Anterior cingulate cortex (tissue), 58 donors: ENCODE measurements around the gene LPGAT1.
"Not testable (repeated sequence)": the region's sequence is repeated elsewhere in the genome, so short reads cannot be mapped to it uniquely, and the experiment has no call there.

Source experiments
- DNase-seq, 58 donors: peaks; one replicate each; lab custom pipeline; 2025; lab: John Stamatoyannopoulos, UW

Gene LPGAT1

GRCh38 chr1:211737115-211738035 lies 93.2 kb downstream of the LPGAT1 start:
- DNase-seq, result peak in 36 of 58 donors; percentile 9 to 79 (median 49)

DNA sequence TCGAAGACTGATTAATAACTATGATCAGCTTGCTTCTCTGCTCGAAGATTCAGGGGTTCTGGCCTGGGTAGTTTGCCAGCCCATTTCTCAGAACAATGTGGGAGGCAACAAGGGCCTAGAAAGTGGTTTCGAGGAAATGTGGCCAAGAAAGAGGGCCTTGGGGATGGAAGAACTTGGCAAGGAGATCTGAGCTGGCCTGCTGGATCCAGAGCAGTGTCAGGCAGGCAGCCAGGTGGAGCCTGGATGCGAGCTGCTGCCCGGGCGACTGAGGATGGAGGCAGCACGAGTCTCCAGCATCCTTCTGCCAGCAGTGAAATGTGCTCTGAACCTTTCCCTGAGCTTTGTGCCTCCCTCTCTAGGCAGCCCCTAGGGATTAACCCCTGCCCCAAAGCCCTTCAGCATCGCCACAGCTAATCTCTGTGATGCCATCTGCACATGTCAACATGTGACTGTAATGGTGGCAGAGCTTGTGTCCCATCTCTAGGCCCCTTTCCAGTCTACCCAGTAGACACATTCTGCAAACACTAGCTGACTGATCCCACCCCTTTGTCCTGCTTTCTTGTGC lies 94.1 kb downstream of the LPGAT1 start:
- peak in 49 of 58 donors; percentile 16 to 79 (median 59) for DNase-seq

DNA sequence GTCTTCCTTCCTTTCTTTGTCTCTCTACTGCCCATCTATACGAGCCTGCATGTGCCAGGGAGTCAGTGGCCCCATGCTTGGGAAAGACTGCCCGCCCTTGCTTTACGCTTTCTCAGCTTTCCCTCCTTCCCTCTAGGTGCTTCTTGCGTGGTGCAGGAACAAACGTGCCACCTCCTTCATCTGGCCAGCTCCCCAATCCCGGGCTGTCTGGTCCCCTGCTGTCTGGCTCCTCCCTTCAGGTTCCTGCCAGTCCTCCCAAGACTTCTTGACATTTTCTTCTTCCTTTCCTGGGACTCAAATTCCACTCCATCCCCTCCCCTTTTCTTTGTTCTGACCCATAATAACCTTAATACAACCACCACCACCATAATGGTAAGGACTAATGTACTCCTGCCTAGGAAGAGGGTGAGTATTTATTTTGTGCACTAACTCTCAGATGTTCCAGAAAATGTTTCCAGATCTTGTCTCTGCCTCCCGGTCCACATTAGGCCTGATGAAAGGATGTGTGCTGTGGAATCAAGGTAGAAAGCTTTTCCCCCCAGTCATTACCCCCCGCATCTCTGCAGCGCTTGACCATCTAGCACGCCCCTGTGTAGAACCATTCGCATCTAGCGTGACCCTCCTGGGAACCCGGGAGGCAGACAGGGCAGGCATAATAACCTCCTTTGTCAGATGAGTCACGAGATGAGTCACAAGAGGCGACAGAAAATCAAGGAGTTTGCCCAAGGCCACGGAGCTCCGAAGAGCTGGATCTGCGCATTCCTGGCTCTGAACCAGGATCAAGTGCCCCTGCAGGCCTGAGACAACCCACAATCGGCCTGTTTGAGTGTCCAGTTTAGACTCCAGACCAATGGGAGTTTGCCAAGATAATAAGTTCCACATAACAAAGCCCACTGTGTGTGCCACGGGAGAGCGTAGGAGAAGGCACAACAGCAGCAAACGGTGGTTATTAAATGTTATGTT lies 95.1 kb downstream of the LPGAT1 start:
- peak in 46 of 58 donors; percentile 19 to 90 (median 65) for DNase-seq

GRCh38 chr1:211734791-211735190 lies 95.8 kb downstream of the LPGAT1 start:
- DNase-seq, result peak in 1 of 58 donors; percentile 23

DNA sequence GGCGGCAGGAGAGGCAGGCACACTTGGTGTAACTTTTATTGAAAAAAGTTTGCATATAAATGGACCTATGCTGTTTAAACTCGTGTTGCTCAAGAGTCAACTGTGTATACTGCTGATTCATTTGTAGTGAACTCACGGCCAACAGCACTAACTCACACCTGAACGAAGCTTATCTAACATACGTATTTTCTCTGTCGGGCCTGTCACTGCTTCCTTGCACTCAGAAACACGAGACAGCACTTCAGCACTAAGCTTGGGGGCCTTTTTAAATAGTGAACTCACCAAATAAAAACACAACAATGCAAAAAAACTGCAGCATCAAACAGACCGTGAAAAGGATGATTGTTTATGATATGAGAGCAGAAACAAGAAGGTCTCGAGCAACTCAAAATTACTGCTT lies 96.2 kb downstream of the LPGAT1 start:
- no peak for DNase-seq

DNA sequence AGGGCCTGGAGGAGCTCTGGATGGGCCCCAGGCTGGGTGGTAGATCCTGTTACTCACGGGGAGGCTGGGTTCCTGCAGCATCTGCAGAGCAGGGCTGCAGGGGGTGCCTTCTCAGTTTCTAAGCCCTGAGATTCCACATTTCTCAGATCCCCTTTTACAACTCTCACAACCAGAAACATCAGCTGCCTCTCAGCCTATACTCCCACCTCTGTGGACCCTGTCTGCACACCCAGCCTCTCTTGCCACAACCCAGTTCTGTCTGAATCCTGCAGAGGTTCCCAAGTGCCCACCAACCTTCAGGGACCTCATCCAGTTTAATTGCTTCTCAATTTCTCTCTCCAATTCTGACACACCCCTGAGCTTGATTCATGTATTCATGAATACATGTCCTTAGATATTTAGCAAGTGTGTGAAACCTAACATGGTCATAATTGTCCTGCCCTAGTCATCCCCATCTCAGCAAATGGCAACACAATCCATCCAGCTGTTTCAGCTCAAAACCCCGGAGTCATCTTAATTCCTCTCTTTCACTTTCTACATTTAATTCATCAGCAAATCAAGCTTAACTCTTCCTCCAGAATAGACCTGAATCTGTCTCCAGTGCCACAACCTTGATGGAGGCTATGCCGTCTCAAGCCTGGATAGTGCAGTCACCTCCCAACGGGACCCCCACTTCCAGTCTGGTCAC lies 98.1 kb downstream of the LPGAT1 start:
- DNase-seq, result no peak

DNA sequence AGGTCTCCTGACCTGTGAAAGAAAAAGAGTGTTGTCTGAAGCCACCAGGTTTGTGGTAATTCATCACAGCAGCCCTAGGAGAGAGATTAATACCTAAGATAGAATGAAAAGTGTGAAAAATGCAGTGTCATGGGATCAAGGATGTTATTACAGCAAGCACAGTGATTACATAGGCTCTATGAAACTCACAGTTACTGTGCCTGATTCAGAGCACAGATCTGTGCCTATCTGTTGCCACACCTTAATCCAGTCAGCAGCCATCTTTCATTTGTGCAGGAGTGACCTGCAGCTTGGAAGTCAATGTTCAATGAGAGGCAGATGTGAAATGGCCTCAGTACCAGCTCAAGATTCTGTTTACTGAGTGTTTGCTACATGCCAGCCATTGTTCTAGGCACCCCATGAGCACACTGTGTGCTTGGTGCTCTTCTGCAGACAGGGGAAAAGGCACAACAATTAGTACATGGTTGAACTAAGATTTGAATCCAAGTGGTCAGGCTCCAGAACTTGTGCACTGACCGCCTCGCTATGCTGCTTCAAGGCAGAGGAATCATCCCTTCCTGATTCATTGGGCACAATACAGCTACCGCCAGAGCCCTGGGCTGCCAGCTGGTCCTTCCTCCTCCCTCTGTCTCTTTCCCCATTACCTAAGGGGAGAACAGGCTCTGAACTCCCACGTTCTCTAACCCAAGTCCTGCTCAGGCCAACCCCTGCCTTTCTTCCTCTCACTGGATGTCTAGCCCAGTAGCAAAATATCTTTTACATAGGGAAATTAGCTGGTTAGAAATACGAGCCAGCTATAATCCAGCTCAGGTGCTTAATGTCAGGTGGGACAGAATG lies 98.9 kb downstream of the LPGAT1 start:
- DNase-seq, result peak in 2 of 58 donors; percentile 20 to 37

DNA sequence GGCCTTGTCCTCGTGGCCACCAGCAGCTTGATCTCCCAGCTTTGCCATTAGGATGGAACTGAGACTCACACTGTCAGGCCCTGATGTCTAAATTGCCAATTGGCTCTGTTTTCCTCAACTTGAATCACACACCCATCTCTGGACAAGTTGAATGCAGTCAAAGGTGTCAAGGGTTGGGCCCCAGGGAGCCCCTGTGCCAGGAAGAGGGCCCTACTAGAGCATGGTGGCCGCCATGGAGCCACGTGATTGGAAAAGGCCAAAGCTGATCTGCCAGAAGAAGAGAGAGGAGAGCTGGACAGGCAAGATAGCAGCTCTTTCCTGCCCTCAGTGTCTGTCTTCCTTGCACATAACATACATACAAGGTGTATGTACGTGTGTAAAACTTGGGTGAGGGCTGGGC lies 100.2 kb downstream of the LPGAT1 start:
- DNase-seq, result no peak

GRCh38 chr1:211729238-211729637 lies 101.3 kb downstream of the LPGAT1 start:
- no peak for DNase-seq

DNA sequence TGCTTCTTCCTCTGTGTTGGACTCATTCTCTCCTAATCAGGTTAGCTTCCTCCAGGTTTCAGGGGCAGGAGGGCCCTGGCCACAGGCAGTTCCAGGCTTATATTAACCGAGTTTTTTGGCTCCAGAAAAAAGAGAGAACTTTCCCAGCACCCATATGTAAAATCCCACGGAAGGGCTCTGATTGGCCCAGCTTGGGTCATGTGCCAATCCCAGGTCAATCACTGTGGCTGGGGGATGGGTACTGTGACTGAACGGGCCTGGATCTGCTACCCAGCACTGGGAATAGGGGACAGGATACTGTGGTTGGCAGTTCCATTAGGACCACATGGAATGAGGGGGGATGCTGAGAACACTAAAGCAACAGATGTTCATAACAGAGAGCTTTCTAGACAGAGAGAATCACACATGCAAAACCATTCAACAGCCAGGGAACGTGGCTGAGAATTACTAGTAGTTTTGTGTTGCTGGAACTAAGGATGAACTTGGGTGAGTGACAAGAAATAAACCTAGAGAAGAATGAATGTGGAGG lies 104.0 kb downstream of the LPGAT1 start:
- no peak for DNase-seq

- peak in 4 of 58 donors; percentile 10 to 41 (median 22) for DNase-seq
Observed at GRCh38 chr1:211724687-211725196, 105.8 kb downstream of the LPGAT1 start.

DNA sequence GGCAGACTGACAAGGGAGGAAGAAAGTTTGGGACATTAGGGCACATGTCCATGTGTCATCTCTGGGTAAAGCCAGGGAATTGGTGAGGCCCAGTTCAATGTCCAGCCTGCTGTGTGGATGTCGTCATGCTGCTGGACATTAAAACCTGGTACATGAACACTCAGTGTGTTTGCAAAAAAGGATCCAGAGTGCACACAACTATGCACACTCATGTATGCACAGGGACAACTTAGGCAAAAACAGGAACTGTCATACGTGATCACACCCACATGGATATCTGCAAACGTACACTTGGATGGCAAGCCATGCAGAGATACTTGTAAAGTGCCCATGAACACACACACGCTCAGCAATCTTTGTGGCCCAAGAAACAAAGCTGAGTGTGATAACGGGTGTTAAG lies 107.3 kb downstream of the LPGAT1 start:
- no peak for DNase-seq

DNA sequence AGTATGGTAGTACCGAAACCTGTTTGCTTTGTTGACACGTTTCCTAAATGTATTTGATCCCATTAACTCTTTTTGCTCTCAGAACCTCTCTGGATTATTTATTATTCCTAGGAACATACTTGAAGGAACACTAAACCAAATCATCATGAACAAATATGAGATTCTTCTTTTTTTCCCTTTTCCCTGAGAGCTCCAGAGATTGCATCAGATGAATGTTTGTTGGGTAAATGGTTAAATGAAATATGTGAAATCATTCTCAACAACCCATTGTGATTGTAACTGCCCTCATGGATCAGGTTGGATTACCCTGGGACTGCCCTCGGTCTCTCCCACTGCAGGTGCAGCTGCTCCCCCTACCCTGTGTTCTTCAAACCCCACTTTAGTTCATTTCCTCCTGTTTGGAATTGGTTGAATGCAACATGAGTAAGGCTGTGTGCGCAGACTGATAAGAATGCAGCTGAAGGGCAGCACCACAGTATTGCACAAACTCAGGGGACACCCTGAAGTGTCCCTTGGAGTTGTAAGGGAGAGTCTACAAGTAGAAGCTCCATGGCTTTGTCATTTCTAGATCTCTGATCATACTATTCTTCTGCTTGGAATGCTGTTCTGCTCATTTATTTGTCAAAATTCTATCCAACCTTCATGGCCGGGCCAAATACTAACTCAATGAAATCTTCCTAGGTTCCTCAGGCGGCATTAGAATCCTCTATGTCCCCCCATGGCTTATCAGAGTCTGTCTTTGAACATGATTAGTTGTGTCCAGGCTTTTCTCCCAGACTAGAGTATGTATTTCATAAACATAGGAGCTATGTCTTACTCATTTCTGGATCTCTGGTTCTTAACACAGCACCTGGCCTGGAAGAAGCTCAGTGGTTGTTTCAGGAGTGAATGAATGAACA lies 108.0 kb downstream of the LPGAT1 start:
- no peak for DNase-seq

- not testable (repeated sequence) for DNase-seq
Observed at GRCh38 chr1:211716555-211716954, 114.0 kb downstream of the LPGAT1 start.

GRCh38 chr1:211715971-211716370 lies 114.6 kb downstream of the LPGAT1 start:
- DNase-seq, result no peak

- DNase-seq, result no peak
Observed at GRCh38 chr1:211714154-211714553, 116.4 kb downstream of the LPGAT1 start.

DNA sequence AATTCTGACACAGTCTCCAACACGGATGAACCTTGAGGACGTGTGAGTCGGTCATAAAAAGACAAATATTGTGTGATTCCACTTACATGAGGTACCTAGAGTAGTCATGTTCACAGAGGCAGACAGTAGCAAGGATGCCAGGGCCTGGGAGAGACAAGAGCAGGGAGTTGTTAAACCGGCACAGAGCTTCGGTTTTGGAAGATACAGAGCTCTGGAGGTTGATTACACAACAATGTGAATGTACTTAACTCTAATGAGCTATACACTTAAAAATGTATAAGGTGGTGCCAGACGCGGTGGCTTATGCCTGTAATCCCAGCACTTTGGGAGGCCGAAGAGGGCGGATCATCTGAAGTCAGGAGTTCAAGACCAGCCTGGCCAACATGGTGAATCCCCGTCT lies 117.3 kb downstream of the LPGAT1 start:
- no peak for DNase-seq

GRCh38 chr1:211711315-211711705 lies 119.3 kb downstream of the LPGAT1 start:
- DNase-seq, result no peak
